GM18867 (cell line): ENCODE data around the gene C1QTNF5.
A peak's percentile ranks its signal among the peaks of the same experiment; 100 is the strongest.

Experiments
- ATAC-seq: cut with Tn5 transposase; IDR thresholded peaks from one replicate; pipeline ENCODE4 v1.9.1; 2021; ENCODE audit warnings: mild to moderate bottlenecking, moderate library complexity; ENCODE audit not compliant: unreplicated experiment

The C1QTNF5 gene

GRCh38 chr11:119338318-119338890, 2.3 kb downstream of the C1QTNF5 start:
- ATAC-seq, result no peak

DNA sequence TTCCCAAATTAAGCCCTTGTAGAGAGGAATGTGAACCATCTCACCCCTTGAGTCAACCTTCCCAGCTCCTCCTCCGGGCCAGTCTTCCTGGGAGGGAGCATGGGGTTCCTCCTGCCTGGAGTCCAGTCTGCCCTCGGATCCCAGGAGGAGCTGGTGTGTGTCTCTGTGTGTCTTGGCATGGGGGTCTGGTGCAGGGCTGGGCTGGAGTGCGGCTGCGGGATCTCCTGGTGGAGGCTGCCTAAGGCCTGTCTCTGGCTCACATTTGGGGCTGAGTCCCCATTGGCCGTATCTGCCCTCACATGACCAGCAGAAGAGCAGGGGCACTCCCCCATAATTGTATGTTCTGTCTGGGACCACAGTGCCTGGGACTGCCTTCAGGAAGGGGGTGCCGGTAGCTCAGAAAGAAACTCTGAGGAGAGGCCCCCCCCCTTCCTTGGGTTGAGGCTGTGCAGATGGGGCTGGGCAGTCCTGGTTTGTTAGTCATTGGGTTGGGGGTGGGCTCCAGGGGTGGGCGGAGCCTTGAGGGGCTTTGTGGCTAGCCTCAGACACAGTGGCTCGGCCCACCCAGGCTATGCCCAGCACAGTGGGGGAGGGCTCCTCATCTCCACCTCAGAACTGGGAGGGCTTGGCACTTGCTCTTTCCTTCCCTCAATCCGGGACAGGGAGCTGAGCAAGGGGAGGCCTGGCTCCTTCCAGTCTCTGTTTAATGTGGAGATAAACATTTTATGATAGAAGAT, 2.9 kb downstream of the C1QTNF5 start:
- no peak for ATAC-seq

- ATAC-seq, result no peak
Measured at GRCh38 chr11:119336744-119337469, 3.8 kb downstream of the C1QTNF5 start.

- ATAC-seq, result no peak
Measured at GRCh38 chr11:119335655-119336543, 4.8 kb downstream of the C1QTNF5 start.

DNA sequence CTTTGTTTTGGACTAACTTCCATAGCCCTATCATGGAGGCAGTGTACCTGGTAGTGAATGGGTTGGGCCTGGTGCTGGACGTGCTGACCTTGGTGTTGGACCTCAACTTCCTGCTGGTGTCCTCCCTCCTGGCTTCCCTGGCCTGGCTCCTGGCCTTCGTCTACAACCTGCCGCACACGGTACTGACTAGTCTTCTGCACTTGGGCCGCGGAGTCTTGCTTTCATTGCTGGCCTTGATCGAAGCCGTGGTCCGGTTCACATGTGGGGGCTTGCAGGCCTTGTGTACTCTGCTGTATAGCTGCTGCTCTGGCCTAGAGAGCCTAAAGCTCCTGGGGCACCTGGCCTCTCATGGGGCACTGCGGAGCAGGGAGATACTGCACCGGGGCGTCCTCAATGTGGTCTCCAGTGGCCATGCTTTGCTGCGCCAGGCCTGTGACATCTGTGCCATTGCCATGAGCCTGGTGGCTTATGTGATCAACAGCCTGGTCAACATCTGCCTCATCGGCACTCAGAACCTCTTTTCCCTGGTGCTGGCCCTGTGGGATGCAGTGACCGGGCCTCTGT, 5.5 kb downstream of the C1QTNF5 start:
- ATAC-seq, result no peak

DNA sequence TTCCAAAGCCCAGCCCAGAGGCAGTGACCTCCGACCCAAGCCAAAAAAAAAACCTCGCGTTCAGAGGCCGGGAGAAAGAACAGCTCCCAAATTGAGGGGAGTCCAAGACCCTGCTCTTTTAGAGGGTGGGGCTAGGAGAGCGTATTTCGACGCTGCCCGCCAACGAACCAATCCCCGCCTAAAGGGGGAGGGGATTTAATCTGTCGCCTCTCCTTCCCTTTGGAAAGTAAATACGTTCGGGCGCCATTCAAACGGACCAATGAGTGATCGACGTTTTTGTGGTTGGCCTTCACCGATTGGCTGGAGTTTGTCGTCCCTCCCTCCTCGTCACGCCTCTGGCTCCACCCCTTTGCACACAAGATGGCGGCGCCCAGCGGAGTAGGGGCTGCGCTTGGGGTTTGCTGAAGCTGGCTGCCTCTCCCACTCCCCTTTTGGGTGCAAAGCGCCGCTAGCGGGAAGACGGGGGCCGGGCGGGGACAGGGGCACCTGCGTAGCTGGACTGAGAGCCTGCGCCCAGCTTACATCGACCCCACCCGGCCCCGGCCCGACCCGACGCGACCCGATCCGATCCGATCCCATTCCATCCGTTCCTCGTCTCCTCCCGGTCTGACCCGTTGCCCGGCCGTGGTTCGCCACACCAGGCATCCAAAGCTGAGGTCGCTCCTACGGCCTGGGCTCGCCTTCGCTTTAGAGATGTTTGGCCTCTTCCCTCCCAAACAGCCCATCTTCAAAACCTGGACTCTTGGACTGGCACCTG, 6.3 kb downstream of the C1QTNF5 start, which contains the start of gene RNF26:
TSS of gene RNF26 (plus strand) at position 354 of the 757 bp plus-strand sequence. CDS start 596 bp downstream, outside the sequence.
- ATAC-seq, result peak; percentile 91

DNA sequence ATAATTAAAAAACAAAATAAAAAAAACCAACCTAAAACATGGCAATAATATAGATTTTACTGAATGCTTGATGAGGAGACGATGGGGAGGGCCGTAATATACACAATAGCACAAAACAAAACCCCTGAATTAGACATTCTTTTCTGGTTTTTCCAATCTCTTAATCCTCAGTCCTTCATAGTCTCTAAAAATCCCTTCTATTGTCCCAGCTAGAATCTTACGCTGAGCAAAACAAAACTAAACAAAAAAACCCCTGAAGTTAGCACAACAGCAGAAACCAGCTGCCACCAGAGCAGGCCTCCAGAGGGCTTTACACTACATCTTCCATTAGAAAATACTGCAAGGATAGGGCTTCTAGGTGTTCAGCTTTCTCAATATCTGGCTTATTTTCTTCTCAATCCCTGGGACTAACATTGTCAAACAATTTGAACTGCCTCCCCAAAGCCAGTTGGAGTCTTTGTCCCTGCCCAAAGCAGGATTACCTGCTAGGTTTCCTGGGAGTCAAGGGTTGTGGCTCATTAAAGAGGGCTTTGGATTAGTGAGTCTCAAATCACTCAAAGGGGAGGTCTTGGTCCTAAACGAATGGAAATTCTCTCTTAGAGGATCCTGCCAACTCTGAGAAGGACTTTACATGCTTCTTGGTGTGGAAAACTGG, 8.4 kb downstream of the C1QTNF5 start:
- no peak for ATAC-seq

DNA sequence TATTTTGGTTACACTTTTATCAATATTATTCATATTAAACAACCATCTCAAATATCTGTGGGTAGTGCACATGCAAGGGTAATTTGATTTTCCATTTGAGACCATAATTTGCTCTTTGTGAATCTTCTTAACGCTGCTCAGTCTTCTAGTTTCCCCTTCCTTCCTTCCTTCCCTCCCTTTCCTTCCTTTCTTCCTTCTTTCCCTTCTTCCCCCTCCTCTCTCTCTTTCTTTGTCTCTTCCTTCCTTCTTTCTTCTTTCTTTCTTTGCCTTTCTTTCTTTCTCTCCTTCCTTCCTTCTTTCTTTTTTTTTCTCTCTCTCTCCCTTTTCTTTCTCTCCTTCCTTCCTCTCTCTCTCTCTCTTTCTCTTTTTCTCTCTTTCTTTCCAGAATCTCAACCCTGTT, 10.4 kb downstream of the C1QTNF5 start:
- ATAC-seq, result no peak

DNA sequence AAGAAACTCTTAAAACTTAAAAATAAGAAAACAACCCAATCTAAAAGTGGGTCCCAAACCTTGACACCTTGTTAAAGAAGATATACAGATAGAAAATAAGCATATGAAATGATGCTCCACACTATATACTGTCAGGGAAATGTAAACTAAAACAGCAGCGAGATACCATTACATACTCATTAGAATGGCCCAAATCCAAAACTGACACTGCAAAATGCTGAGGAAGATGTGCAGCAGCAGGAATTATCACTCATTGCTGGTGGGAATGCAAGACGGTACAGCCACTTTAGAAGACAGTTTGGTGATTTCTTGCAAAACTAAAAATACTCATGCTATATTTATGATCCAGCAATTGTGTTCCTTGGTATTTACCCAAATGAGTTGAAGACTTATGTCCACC, 11.4 kb downstream of the C1QTNF5 start:
- ATAC-seq, result no peak

- ATAC-seq, result no peak
Measured at GRCh38 chr11:119324189-119324588, 16.5 kb downstream of the C1QTNF5 start.

DNA sequence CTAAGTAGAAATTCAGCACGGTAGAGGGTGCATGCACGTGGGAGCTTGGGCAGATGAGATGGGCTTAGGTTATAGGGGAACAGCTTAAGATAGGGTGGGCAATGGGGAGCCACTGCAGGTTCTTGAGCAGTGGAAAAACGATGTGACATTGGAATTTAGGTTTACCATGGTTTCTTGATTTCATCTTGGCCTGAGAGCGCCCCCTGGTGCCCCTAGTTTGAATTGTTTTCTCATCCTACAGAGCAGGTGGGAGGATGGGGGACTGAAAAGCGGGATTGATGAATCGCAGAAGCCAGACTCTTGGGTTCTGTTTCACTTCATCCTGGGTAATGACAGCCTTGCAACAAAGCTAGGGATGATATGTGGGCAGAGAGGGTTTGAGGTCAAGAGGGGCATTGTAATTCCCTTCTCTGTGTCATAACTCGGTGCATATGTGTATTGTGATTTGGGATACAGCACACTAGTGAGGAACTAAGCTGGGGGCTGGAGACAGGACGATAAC, 17.1 kb downstream of the C1QTNF5 start:
- ATAC-seq, result no peak

DNA sequence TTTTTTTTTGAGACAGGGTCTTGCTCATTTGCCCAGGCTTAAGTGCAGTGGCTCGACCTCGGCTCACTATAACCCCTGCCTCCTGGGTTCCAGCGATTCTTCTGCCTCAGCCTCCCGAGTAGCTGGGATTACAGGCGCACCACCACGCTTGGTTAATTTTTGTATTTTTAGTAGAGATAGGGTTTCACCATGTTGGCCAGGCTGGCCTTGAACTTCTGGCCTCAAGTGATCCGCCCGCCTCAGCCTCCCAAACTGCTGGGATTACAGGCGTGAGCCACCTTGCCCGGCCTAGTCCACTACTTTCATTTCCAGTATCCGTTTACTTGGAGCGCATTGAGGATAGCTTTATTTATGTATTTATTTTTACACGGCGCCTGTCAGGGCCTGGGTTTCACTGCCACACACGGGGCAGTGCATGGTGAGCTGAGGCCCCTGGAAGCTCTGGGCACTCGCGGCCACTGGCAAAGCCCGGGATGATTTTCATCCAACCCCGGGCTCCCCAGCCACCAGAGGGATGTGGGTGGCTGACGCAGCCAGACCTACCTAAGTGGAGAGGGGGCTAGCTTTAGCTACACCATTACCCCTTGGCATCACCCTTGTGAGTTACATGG, 17.7 kb downstream of the C1QTNF5 start:
- no peak for ATAC-seq

DNA sequence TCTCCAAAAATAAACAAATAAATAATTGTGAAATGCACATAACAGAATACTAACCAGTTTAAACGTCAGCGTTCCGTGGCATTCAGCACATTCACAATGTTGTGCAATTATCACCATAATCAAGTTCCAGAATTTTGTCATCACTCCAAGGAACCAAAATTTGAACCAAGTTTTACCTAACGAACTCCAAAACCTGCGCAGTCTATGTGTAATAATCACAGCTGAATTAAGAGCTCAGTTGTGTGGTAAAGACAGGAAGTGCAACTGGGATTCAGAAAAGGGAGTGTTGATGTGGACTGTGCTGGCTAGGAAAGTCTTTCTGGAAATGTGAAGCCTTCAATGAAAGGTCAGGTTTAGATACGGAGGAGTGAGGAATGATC, 18.3 kb downstream of the C1QTNF5 start:
- no peak for ATAC-seq

GRCh38 chr11:119320776-119321524, 19.7 kb downstream of the C1QTNF5 start:
- ATAC-seq, result peak; percentile 52

DNA sequence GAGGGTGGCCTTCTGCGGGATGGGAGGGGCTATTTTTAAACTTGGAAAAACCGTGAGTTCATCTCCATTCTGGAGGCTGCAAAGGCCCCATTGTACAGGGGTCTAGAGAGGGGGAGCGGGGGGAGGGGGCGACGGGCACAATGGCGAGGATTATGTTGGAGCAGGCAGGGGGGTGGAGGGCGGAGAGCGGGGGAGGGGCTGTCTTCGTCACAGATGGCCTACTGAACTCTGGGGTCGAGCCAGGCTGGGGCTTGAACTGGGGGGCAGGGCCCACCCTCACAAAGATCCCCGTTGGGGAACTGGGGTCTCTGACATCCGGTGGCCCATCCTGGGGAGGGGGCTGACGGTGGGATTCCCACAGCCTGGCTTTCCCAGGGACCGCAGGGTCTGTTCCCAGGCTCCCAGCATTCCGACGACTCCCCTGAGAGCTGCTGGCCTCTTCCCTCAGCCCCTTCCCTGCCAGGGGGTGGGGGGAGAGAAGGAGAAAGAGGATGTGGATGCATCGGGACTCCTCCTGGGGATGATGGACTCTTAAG, 20.4 kb downstream of the C1QTNF5 start:
- ATAC-seq, result no peak

DNA sequence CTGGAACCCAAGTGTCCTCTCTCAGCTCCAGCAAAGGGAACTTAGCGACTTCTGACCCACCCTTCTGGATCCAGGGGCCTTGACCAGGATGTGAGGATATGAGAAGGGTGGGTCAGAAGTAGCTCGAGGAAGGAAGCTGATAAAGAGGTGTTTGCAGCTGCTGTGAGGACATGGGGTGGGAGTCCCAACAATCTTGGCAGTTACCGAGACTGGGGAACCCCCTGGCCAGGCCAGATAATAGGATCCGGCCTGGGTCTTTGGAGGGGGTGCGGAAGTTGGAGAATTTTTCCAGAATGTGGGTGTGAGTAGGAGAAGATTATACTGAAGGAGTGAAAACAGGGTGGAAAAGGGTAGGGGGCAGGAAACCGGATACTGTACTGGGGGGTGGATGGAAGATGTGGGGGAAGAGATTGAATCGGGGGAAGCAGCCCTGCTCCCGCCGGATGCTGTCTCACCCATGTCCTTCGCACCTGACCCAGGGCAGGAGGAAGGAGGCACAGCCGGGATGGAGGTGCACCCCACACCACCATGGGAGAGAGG, 20.9 kb downstream of the C1QTNF5 start:
- no peak for ATAC-seq

- ATAC-seq, result no peak
Measured at GRCh38 chr11:119319136-119319699, 21.5 kb downstream of the C1QTNF5 start.
